Keratinocyte (primary cell): Measurements from ENCODE around the gene AFMID.

Experiments used
- EZH2 ChIP-seq: IDR thresholded peaks from one replicate; pipeline ENCODE4 v1.6.1; 2012; ENCODE audit warnings: inconsistent platforms, mild to moderate bottlenecking, low read length, moderate library complexity
- TF ChIP-seq, protein P1 (sequence below), 3 experiments: IDR thresholded peaks in 1 of 3; conservative IDR thresholded peaks in 1 of 3; optimal IDR thresholded peaks in 1 of 3; 2 replicates in 2 of 3; 3 replicates in 1 of 3; pipeline versions ENCODE3 to v1.5.1; 2011; ENCODE audit warnings: low read length in 3 of 3, mild to moderate bottlenecking in 3 of 3, moderate library complexity in 2 of 3, control low read depth in 1 of 3, inconsistent platforms in 1 of 3; ENCODE audit not compliant: insufficient read depth in 2 of 3; ENCODE audit errors: extremely low read depth in 1 of 3

GRCh38 chr17:78240012-78240655, 53.0 kb downstream of the AFMID start:
- TF ChIP-seq, protein P1, sequence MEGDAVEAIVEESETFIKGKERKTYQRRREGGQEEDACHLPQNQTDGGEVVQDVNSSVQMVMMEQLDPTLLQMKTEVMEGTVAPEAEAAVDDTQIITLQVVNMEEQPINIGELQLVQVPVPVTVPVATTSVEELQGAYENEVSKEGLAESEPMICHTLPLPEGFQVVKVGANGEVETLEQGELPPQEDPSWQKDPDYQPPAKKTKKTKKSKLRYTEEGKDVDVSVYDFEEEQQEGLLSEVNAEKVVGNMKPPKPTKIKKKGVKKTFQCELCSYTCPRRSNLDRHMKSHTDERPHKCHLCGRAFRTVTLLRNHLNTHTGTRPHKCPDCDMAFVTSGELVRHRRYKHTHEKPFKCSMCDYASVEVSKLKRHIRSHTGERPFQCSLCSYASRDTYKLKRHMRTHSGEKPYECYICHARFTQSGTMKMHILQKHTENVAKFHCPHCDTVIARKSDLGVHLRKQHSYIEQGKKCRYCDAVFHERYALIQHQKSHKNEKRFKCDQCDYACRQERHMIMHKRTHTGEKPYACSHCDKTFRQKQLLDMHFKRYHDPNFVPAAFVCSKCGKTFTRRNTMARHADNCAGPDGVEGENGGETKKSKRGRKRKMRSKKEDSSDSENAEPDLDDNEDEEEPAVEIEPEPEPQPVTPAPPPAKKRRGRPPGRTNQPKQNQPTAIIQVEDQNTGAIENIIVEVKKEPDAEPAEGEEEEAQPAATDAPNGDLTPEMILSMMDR (optimal IDR thresholded peaks at IDR 0.05 in 1 of 3, IDR thresholded peaks at IDR 0.05 in 1 of 3, conservative IDR thresholded peaks at IDR 0.05 in 1 of 3; ENCODE audit: extremely low read depth in 1 of 3, insufficient read depth in 2 of 3, low read length in 3 of 3) = no peak
- TF ChIP-seq EZH2 = no peak
